Endothelial cell of umbilical vein (primary cell): ENCODE data around the gene ARHGEF11. TPM values are rescaled to one million over a fixed set of nuclear protein-coding genes. Genes with fewer than 3 reads are reported as not detected.

Source experiments
- BruUV-seq: library from RNA; stranded (reverse); fragments of 400-500 nt; replicated peaks from 2 replicates; lab custom pipeline; 2021; lab: Mats Ljungman, UMichigan
- CTCF ChIA-PET: fragments of 300-600, 350-600 bp; sonication (Branson Sonifier 250); formaldehyde crosslinking; loops from one replicate; lab custom pipeline; 2021; ENCODE audit warnings: antibody characterized with exemption, inconsistent platforms; lab: Charles Lee
- POLR2A ChIA-PET: fragments of 300-600, 350-600 bp; sonication (Branson Sonifier 250); formaldehyde crosslinking; loops from one replicate; lab custom pipeline; 2021; ENCODE audit warnings: antibody characterized with exemption, inconsistent platforms; lab: Charles Lee
- DNase-seq: peaks from one replicate; pipeline ENCODE4 v3.0.0-alpha.2; 2011; ENCODE audit warnings: low read depth, low spot score
- FAIRE-seq: peaks from 2 replicates; lab custom pipeline; 2011; peaks lifted over from hg19 to GRCh38; lab: Jason Lieb, UNC
- H2AFZ ChIP-seq: 2 replicates; pipeline ENCODE4 v1.6.0; 2012; ENCODE audit warnings: low read depth, low read length, control low read depth, inconsistent platforms
- H3K27ac ChIP-seq: 2 replicates; pipeline ENCODE4 v1.5.1; 2011; ENCODE audit warnings: low read depth, mild to moderate bottlenecking, control low read depth, low read length, moderate library complexity; ENCODE audit not compliant: insufficient read depth
- H3K27me3 ChIP-seq, 2 experiments: 2 replicates each; pipeline versions ENCODE4 v1.6.0 to v1.6.1; 2011; ENCODE audit warnings: low read length in 2 of 2, mixed read lengths in 1 of 2; ENCODE audit not compliant: control insufficient read depth in 2 of 2, insufficient read depth in 2 of 2
- H3K36me3 ChIP-seq, 2 experiments: 2 replicates in 1 of 2; 3 replicates in 1 of 2; pipeline ENCODE4 v1.5.1; 2011; ENCODE audit warnings: low read length in 2 of 2, mild to moderate bottlenecking in 1 of 2, moderate library complexity in 1 of 2; ENCODE audit not compliant: control insufficient read depth in 2 of 2, insufficient read depth in 2 of 2; ENCODE audit errors: extremely low read depth in 1 of 2
- H3K4me1 ChIP-seq: 3 replicates; pipeline ENCODE4 v1.5.1; 2011; ENCODE audit warnings: mild to moderate bottlenecking, low read length; ENCODE audit not compliant: control insufficient read depth, insufficient read depth; ENCODE audit errors: extremely low read depth
- H3K4me2 ChIP-seq: 2 replicates; pipeline ENCODE4 v1.6.1; 2011; ENCODE audit warnings: low read length, control low read depth, mixed read lengths; ENCODE audit not compliant: insufficient read depth
- H3K4me3 ChIP-seq, 3 experiments: fragments of 200-600 bp in 1 of 3; sonication (generic), shearing (Covaris generic) in 1 of 3; replicated peaks in 1 of 3; 2 replicates each; pipeline ENCODE4 v1.5.1; 2011 to 2016; ENCODE audit warnings: control low read depth in 3 of 3, low read length in 3 of 3, mild to moderate bottlenecking in 2 of 3, inconsistent platforms in 1 of 3, low read depth in 1 of 3, moderate library complexity in 1 of 3; ENCODE audit not compliant: insufficient read depth in 1 of 3
- H3K79me2 ChIP-seq: 2 replicates; pipeline ENCODE4 v1.6.0; 2012; ENCODE audit warnings: low read length, inconsistent platforms; ENCODE audit not compliant: control insufficient read depth, insufficient read depth
- H3K9ac ChIP-seq: replicated peaks from 2 replicates; pipeline ENCODE3; 2011; ENCODE audit warnings: low read length, control low read depth; ENCODE audit not compliant: insufficient read depth; ENCODE audit errors: extremely low read depth
- H3K9me1 ChIP-seq: replicated peaks from 3 replicates; pipeline ENCODE4 v1.6.0; 2011; ENCODE audit warnings: mild to moderate bottlenecking, low read length; ENCODE audit not compliant: control insufficient read depth, insufficient read depth; ENCODE audit errors: extremely low read depth
- H3K9me3 ChIP-seq: replicated peaks from 2 replicates; pipeline ENCODE4 v1.5.1; 2012; ENCODE audit warnings: low read length, inconsistent platforms; ENCODE audit not compliant: control insufficient read depth, insufficient read depth
- H4K20me1 ChIP-seq: replicated peaks from 2 replicates; pipeline ENCODE3; 2011; ENCODE audit warnings: mild to moderate bottlenecking, low read length; ENCODE audit not compliant: control insufficient read depth, insufficient read depth; ENCODE audit errors: extremely low read depth
- CTCF ChIP-seq, 2 donors: IDR thresholded peaks; 1 replicate in 1 of 2; 2 replicates in 1 of 2; pipeline ENCODE4 v1.5.1; 2011; ENCODE audit warnings: low read length in 2 of 2, mild to moderate bottlenecking in 2 of 2, moderate library complexity in 2 of 2, control low read depth in 1 of 2, inconsistent platforms in 1 of 2, low read depth in 1 of 2; ENCODE audit not compliant: insufficient read depth in 1 of 2; ENCODE audit errors: extremely low read depth in 1 of 2
- EZH2 ChIP-seq: IDR thresholded peaks from 2 replicates; pipeline ENCODE4 v1.6.1; 2012; ENCODE audit warnings: borderline replicate concordance, low read depth, mild to moderate bottlenecking, moderate library complexity, low read length, inconsistent platforms; ENCODE audit not compliant: severe bottlenecking
- FOS ChIP-seq: IDR thresholded peaks from 2 replicates; pipeline ENCODE4 v1.6.1; 2011; ENCODE audit warnings: mild to moderate bottlenecking, low read length, moderate library complexity, borderline replicate concordance; ENCODE audit not compliant: insufficient read depth
- GATA2 ChIP-seq: IDR thresholded peaks from 2 replicates; pipeline ENCODE4 v1.7.0; 2011; ENCODE audit warnings: low read depth, mild to moderate bottlenecking, moderate library complexity, mixed read lengths, low read length; ENCODE audit not compliant: insufficient read length, insufficient read depth
- JUN ChIP-seq: IDR thresholded peaks from 2 replicates; pipeline ENCODE4 v1.6.1; 2011; ENCODE audit warnings: borderline replicate concordance, low read depth; ENCODE audit not compliant: insufficient read length, insufficient read depth
- MAX ChIP-seq: IDR thresholded peaks from 2 replicates; pipeline ENCODE4 v1.6.1; 2011; ENCODE audit not compliant: insufficient read depth, insufficient read length
- MYC ChIP-seq: IDR thresholded peaks from one replicate; pipeline ENCODE4 v1.6.1; 2011; ENCODE audit warnings: mild to moderate bottlenecking, low read depth, low read length
- POLR2A ChIP-seq: IDR thresholded peaks from 2 replicates; pipeline ENCODE4 v1.6.1; 2012; ENCODE audit warnings: low read depth, mild to moderate bottlenecking, control low read depth, low read length
- POLR2AphosphoS5 ChIP-seq: IDR thresholded peaks from 2 replicates; pipeline ENCODE4 v1.6.1; 2012; ENCODE audit warnings: low read depth, mild to moderate bottlenecking, control low read depth, low read length, moderate library complexity; ENCODE audit not compliant: insufficient read depth
- dilution Hi-C: fragments of 300-500 bp; cut with MboI; formaldehyde crosslinking; loops from one replicate; pipeline ENCODE4 v1.15.0; 2019; ENCODE audit warnings: low sequenced_read_pairs; ENCODE audit not compliant: extremely low pct_ligation_motif_present
- intact Hi-C: fragments of 100-400 bp; cut with micrococcal nuclease; formaldehyde crosslinking; loops from one replicate; pipeline ENCODE4 v1.10.0; 2022
- polyA plus RNA-seq, 4 experiments: library from polyadenylated mRNA; depleted of rRNA in 3 of 4; stranded (reverse) in 3 of 4; unstranded in 1 of 4; fragments of >200 nt; gene quantifications; 2 replicates each; pipeline versions ENCODE4 v1.2.1 to v1.2.3, GENCODE V29; 2011 to 2012; ENCODE audit warnings: missing spikeins in 1 of 4
- total RNA-seq: library from RNA; stranded (reverse); gene quantifications from 2 replicates; pipeline ENCODE4 v1.2.3, GENCODE V29; 2021

The ARHGEF11 gene
- total and polyA plus RNA-seq, 2 donors (not counting 3 experiments of a cell fraction or from before 2014, with no cell fraction given), result 18.2 to 28.0 TPM

- DNase-seq (no peak), FAIRE-seq (no peak)
- no peaks in the 10 kb centered on the region for H3K4me1 ChIP-seq
- H3K9me3 ChIP-seq, result no peaks in the 10 kb centered on the region
- H3K27me3 ChIP-seq, result no peaks in the 10 kb centered on the region
- H3K9me1 ChIP-seq, result no peaks in the 10 kb centered on the region
- no peaks in the 10 kb centered on the region for H4K20me1 ChIP-seq
- TF ChIP-seq EZH2 (no peak), CTCF (IDR thresholded peaks at IDR 0.05; ENCODE audit: extremely low read depth in 1 of 2, insufficient read depth in 1 of 2, low read depth in 1 of 2, low read length in 2 of 2) (no peak), GATA2 (no peak), FOS (no peak), MAX (no peak), JUN (no peak), MYC (no peak), POLR2A (no peak), POLR2AphosphoS5 (no peak)
- H3K9ac ChIP-seq, result no peak overlapping the region
- H2AFZ ChIP-seq, result no peak overlapping the region
- CTCF ChIA-PET, result interaction anchor here (0.9 to 2.7 kb wide), 8 partner anchors 10 to 281 kb away, joined by 3 to 17 read pairs (median 3); no protein-coding TSS in a partner anchor
- H3K36me3 ChIP-seq, result peaks cover 10 to 14% of the 10 kb centered on the region in 2 experiments
- no peak overlapping the region for H3K4me3 ChIP-seq
- no peak overlapping the region for H3K4me2 ChIP-seq
- BruUV-seq, result no TSS peak
- dilution Hi-C loops, result no loop called here
- H3K27ac ChIP-seq, result no peak overlapping the region
- intact Hi-C loops, result no loop called here
- H3K79me2 ChIP-seq, result no peaks in the 10 kb centered on the region
- POLR2A ChIA-PET, result interaction anchor here (0.5 kb wide), 1 partner anchor 163 kb away, joined by 4 read pairs; no protein-coding TSS in a partner anchor
Observed at GRCh38 chr1:156970017-156970416, 75.5 kb downstream of the ARHGEF11 start.
